ENCODE measurements around the gene TFEB. TPM values are rescaled to one million over a fixed set of nuclear protein-coding genes. Genes with fewer than 3 reads are reported as not detected.

Gene TFEB
- total and polyA plus RNA-seq, 2 of the 8 experiments (the other 6 are each of a cell fraction or from before 2014, with no cell fraction given), result 2.3 to 6.7 TPM

DNA sequence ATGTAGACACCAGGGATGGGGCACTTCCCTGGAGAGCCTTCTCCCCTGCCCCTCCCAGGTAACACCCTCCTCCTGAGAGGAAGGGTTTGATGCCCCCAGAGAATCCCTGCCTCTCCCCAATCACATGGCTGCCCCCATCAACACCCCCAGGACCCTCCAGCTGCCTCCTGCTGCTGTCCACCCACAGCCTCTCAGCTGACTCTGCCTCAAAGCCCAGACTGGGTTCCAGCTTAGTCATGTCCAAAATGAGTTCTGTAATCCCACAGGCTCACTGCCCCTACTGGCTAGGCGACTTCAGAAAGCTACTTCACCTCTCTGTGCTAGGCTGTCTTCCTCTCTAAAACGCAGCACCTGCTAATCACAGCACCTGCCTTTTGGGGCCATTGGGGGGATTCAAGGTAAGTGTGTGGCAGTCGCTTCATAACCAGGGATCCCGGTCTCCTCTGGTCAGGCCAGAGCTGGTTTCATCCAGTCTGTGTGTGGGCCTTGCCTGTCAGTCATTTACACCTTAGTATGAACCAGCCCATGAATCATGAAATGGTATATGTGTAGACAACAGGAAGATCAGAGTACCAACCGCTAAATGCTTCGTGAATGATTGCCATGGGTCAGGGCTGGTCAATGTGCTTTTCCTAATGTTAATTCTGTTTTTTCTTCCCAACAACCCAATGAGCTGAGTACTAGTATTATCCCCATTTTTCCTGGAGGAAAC lies 40.4 kb downstream of the TFEB start:
- Histone ChIP-seq H3K4me1 (replicated peaks in 1 of 4; ENCODE audit: control insufficient read depth in 3 of 4, insufficient read depth in 4 of 4, low read length in 3 of 4) (no peaks in the 10 kb centered on the region), H3K9me3 (ENCODE audit: insufficient read depth in 2 of 2, low read depth in 1 of 2, low read length in 1 of 2) (no peaks in the 10 kb centered on the region), H3K56ac (replicated peaks; ENCODE audit: insufficient read length, low read depth, low read length) (no peak overlapping the region), H3K18ac (ENCODE audit: extremely low read depth, low read length) (no peak overlapping the region), H3K23ac (ENCODE audit: insufficient read length) (no peak overlapping the region), H3K23me2 (ENCODE audit: low read depth, low read length) (no peaks in the 10 kb centered on the region), H2AK5ac (ENCODE audit: low read depth, low read length) (no peak overlapping the region), H3K79me1 (ENCODE audit: low read depth, low read length) (no peaks in the 10 kb centered on the region), H3K36me3 (ENCODE audit: control insufficient read depth in 2 of 4, insufficient read depth in 4 of 4, low read length in 3 of 4) (no peaks in the 10 kb centered on the region), H4K20me1 (replicated peaks in 1 of 2; ENCODE audit: control insufficient read depth in 1 of 2, insufficient read depth in 2 of 2, low read length in 2 of 2) (no peaks in the 10 kb centered on the region), H3K27ac (ENCODE audit: low read depth, low read length) (no peak overlapping the region), H2BK120ac (replicated peaks; ENCODE audit: low read depth, low read length) (no peak overlapping the region), H2AFZ (ENCODE audit: low read length) (no peak overlapping the region), H3K4me2 (ENCODE audit: insufficient read depth in 1 of 2, low read depth in 2 of 2, low read length in 2 of 2) (no peak overlapping the region), H2BK12ac (ENCODE audit: low read depth, low read length) (no peak overlapping the region), H3K79me2 (ENCODE audit: control insufficient read depth in 1 of 2, insufficient read depth in 2 of 2, low read length in 2 of 2) (no peaks in the 10 kb centered on the region), H2BK5ac (ENCODE audit: low read depth, low read length) (no peak overlapping the region), H2BK20ac (ENCODE audit: low read length) (no peak overlapping the region), H4K8ac (ENCODE audit: extremely low read depth, insufficient read depth, low read length) (no peak overlapping the region), H4K5ac (ENCODE audit: insufficient read length, low read depth, low read length) (no peak overlapping the region), H3K14ac (ENCODE audit: insufficient read length) (no peak overlapping the region), H2BK15ac (ENCODE audit: low read length) (no peak overlapping the region), H3K9ac (replicated peaks in 1 of 4; ENCODE audit: extremely low read depth in 1 of 4, low read depth in 3 of 4, low read length in 3 of 4) (no peak overlapping the region), H4K91ac (replicated peaks; ENCODE audit: insufficient read length, low read length) (no peak overlapping the region), H3K27me3 (replicated peaks in 1 of 4; ENCODE audit: control insufficient read depth in 3 of 4, extremely low read depth in 1 of 4, insufficient read depth in 3 of 4, low read length in 3 of 4) (no peaks in the 10 kb centered on the region; a peak in 1 of 7 replicates), H3K4ac (replicated peaks; ENCODE audit: insufficient read length, low read depth, low read length) (no peak overlapping the region), H3K4me3 (ENCODE audit: extremely low read depth in 1 of 4, insufficient read depth in 2 of 4, low read depth in 3 of 4, low read length in 4 of 4) (no peak overlapping the region)
- DNase-seq (ENCODE audit: low read depth in 1 of 2, low spot score in 2 of 2), result no peak
- CTCF ChIA-PET (ENCODE audit: partially characterized antibody), result interaction anchor here (0.6 to 14.1 kb wide), 16 partner anchors 9 to 338 kb away, joined by 3 to 181 read pairs (median 5); no protein-coding TSS in a partner anchor
- 74% methylated on average over 6 of the region's 6 CpGs; no CpG with 5 or more reads in 1 of the 2 experiments for WGBS, 2 experiments (ENCODE audit: extremely low coverage in 1 of 2, insufficient coverage in 1 of 2, insufficient read length in 1 of 2, insufficient replicate concordance in 2 of 2, low coverage in 1 of 2, low lambda C conversion rate in 2 of 2, missing lambda C conversion rate in 1 of 2)
- POLR2A ChIA-PET (ENCODE audit: partially characterized antibody), result no interaction called here
- TF ChIP-seq POU5F1 (IDR thresholded peaks at IDR 0.05; ENCODE audit: low read depth, low read length), result no peak
- TF ChIP-seq BCL11A (IDR thresholded peaks at IDR 0.05; ENCODE audit: low read depth in 2 of 2, low read length in 2 of 2), result no peak
- no peak for TF ChIP-seq RFX5 (IDR thresholded peaks at IDR 0.05; ENCODE audit: borderline replicate concordance, low read depth, low read length)
- no peak for TF ChIP-seq BACH1 (IDR thresholded peaks at IDR 0.05; ENCODE audit: low read length)
- TF ChIP-seq, protein P1, sequence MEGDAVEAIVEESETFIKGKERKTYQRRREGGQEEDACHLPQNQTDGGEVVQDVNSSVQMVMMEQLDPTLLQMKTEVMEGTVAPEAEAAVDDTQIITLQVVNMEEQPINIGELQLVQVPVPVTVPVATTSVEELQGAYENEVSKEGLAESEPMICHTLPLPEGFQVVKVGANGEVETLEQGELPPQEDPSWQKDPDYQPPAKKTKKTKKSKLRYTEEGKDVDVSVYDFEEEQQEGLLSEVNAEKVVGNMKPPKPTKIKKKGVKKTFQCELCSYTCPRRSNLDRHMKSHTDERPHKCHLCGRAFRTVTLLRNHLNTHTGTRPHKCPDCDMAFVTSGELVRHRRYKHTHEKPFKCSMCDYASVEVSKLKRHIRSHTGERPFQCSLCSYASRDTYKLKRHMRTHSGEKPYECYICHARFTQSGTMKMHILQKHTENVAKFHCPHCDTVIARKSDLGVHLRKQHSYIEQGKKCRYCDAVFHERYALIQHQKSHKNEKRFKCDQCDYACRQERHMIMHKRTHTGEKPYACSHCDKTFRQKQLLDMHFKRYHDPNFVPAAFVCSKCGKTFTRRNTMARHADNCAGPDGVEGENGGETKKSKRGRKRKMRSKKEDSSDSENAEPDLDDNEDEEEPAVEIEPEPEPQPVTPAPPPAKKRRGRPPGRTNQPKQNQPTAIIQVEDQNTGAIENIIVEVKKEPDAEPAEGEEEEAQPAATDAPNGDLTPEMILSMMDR (IDR thresholded peaks at IDR 0.05; ENCODE audit: control extremely low read depth in 1 of 3, insufficient read depth in 1 of 3, low read depth in 1 of 3, low read length in 3 of 3), result no peak
- TF ChIP-seq TEAD4 (IDR thresholded peaks at IDR 0.05; ENCODE audit: low read depth, low read length), result no peak
- TF ChIP-seq CREB1 (IDR thresholded peaks at IDR 0.05), result no peak
- no peak for TF ChIP-seq TBP (IDR thresholded peaks at IDR 0.05; ENCODE audit: low read depth, low read length)
- TF ChIP-seq, protein P2, sequence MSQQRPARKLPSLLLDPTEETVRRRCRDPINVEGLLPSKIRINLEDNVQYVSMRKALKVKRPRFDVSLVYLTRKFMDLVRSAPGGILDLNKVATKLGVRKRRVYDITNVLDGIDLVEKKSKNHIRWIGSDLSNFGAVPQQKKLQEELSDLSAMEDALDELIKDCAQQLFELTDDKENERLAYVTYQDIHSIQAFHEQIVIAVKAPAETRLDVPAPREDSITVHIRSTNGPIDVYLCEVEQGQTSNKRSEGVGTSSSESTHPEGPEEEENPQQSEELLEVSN (IDR thresholded peaks at IDR 0.05), result no peak
- FAIRE-seq, result no peak
